MM.1S (cell line): ENCODE data around the gene TTC16.

ENCODE experiments used
- CTCF ChIP-seq: fragments of 300-600 bp; sonication (generic); IDR thresholded peaks from 2 replicates; pipeline ENCODE4 v1.5.1; 2016; ENCODE audit warnings: antibody characterized with exemption, low read length, mixed read lengths
- EZH2 ChIP-seq: fragments of 300-600 bp; sonication (generic); optimal IDR thresholded peaks from 2 replicates; pipeline ENCODE3; 2017; ENCODE audit warnings: low read depth, mild to moderate bottlenecking, antibody characterized with exemption, low read length, mixed read lengths
- EZH2phosphoT487 ChIP-seq: fragments of 300-600 bp; sonication (generic); IDR thresholded peaks from 2 replicates; pipeline ENCODE4 v1.6.1; 2018; ENCODE audit warnings: antibody characterized with exemption, low read length

- TF ChIP-seq EZH2 (no peak), CTCF (no peak), EZH2phosphoT487 (no peak)
Observed at GRCh38 chr9:127753622-127754021, 37.7 kb downstream of the TTC16 start.
